Subcutaneous adipose tissue (tissue), 4 donors: ENCODE results near the gene RNF150. TPM values are rescaled to one million over a fixed set of nuclear protein-coding genes. Genes with fewer than 3 reads are reported as not detected.

ENCODE experiments used
- total RNA-seq, 4 donors: library from RNA; depleted of rRNA; stranded (reverse); fragments of >200 nt; gene quantifications; one replicate each; pipeline ENCODE4 v1.1.0, GENCODE V29; 2016
- TF ChIP-seq, protein P1 (sequence below): fragments of 450-650 bp; IDR thresholded peaks from one replicate; pipeline ENCODE4 v1.5.1; 2016; ENCODE audit warnings: low read depth, mild to moderate bottlenecking, control low read depth, antibody characterized with exemption, moderate library complexity

RNF150 gene
- total RNA-seq, 4 donors from 2014 or later = 8.6 to 44.8 (median 22.6) TPM

DNA sequence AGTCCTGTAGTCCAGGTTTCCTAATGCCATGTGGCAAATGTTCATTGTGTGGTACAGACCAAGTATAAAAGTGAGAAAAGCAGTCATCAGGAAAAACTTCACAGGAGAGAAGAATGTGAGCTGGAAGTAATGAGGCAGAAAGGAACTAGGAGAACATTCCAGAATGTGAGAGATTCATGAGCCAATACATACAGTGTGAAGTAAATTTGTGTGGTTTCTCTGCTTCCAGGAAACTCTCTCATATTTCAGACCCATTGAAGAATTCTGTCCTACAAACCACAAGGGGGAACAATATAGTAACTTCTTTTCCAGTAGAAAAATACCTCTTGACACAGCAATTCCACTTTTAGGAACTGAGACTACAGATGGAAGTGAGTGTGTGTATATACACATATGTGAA, 136.5 kb downstream of the RNF150 start:
- TF ChIP-seq, protein P1, sequence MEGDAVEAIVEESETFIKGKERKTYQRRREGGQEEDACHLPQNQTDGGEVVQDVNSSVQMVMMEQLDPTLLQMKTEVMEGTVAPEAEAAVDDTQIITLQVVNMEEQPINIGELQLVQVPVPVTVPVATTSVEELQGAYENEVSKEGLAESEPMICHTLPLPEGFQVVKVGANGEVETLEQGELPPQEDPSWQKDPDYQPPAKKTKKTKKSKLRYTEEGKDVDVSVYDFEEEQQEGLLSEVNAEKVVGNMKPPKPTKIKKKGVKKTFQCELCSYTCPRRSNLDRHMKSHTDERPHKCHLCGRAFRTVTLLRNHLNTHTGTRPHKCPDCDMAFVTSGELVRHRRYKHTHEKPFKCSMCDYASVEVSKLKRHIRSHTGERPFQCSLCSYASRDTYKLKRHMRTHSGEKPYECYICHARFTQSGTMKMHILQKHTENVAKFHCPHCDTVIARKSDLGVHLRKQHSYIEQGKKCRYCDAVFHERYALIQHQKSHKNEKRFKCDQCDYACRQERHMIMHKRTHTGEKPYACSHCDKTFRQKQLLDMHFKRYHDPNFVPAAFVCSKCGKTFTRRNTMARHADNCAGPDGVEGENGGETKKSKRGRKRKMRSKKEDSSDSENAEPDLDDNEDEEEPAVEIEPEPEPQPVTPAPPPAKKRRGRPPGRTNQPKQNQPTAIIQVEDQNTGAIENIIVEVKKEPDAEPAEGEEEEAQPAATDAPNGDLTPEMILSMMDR = no peak

DNA sequence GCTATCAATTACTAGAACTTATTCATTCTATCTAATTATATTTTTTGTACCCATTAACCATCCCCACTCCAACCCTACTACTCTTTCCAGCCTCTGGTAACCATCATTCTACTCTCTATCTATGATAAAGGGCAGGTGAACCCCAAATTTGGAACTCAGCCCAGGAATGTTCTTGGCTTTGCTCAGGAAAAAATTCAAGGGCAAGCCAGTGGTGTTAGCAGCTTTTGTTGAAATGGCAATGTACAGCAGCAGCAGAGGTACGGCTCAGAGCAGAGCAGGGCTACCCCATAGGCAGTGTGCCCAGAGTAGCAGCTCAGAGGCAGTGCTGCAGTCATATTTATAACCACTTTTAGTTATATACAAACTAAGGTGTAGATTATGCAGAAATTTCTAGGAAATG, 138.2 kb downstream of the RNF150 start:
- TF ChIP-seq, protein P1 = no peak

DNA sequence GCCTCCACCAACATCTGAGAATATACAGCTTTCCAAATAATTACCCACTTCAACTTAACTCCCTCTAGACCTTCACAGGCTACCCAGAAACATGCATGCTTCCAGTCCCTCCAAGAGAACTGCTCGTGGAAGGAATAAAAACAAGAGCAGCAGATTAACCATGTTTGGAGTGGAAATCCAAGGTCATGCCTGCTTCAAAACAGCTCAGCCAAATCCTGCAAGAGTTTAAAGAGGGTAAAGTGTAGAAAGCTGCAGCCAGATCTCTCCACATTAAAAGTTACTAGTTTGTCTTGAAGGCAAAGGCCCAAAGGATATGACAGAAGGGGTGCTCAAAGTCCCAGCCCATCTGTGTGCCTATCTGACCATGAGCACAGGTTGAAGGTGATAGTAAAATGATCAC, 139.3 kb downstream of the RNF150 start:
- TF ChIP-seq, protein P1 = no peak

DNA sequence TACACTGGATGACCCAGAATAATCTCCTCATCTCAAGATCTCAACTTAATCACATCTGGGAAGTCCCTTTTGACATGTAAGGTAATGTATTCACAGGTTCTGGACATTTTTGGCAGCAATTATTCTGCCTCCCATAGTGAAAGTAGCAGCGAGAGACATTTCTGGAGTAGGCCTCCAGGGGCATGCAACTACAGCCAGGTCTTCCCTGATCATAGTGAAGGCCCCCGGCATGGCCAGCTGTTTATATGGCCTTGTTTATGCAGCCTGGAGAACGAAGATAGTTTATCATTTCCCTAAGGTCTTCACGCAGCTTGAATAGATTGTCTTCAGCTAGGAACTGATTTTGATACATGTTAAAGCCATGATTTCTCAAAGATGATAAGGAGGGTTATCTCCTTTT, 139.9 kb downstream of the RNF150 start:
- TF ChIP-seq, protein P1 = no peak

DNA sequence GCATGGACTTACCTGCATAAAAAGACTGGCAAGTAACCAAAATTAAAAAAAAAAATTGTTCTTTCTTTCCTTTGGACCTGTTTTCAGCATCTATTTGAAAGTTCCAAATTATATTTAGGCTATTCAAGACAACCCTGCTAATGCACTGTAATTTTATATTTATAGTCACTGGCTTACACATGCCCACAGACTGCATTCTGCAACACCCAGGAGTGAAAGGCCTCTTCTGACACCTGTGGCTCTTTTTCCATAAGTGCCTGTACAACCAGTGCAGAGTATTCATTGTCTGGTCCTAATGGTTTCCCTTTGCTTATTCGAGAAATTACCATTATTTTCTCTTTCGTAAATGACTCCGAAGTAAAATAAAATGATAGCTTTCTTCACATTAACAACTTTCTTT, 143.3 kb downstream of the RNF150 start:
- TF ChIP-seq, protein P1 = no peak

DNA sequence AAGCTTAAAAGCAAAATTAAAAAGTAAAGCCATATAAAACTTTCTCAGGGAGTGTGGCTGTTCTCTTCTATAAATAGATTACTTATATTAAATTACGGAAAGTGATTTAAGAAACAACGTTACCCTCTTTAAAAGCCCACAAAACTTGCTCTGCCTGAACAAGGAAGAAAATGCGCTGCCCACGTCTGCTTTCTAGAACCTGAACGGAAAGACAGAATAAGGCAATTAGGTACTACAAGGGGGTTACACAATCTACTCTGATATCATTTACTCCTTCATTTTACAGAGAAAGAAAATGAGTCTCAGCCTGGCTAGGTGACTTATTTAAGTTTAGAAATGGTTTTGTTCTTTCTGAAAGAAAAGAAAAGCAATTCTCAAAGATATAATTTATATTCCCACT, 147.2 kb downstream of the RNF150 start:
- TF ChIP-seq, protein P1 = no peak

DNA sequence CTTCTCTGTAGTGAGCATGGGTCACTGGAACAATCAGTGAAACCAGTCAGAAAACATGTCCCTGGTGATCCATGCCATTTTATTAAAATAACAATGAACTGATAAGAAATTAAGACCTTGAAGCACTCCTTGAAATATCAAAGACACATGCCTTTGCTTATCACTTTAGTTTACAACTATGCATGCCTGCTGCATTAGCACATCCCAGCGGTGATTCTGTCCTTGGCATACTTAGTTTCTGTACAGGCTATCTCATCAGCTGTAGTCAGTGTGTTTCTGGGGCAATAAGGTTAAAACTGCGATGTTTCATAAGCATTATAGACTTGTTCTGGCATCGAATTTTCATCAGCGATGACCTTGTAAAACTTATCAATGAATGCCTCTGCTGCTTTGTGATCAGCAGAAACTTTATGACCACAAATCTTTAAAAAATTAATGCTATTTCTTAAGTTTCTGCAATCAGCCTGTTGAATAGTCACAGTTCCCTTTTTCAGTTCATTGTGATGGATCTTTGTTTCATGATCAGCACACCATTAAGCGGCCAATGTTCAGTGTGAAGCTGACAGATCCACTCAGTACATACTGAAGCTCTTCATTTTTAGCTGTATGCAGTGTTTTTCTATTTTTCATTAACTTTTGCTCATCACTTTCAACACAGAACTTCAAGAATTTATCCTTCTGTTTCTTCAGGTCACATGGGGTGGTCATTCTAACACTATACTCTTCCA, 150.5 kb downstream of the RNF150 start:
- TF ChIP-seq, protein P1 = no peak
